A673 (cell line): ENCODE measurements around the gene KIF26B.

Experiments
- EZH2 ChIP-seq: fragments of 200-600 bp; sonication (generic); IDR thresholded peaks from 2 replicates; pipeline ENCODE4 v1.6.1; 2017; ENCODE audit warnings: borderline replicate concordance, low read depth, mild to moderate bottlenecking, mixed read lengths, antibody characterized with exemption, low read length; ENCODE audit not compliant: poor library complexity, severe bottlenecking
- TF ChIP-seq, protein P1 (sequence below): fragments of 300-800, 200-600 bp; sonication (generic); conservative IDR thresholded peaks from 2 replicates; pipeline ENCODE4 v1.5.1; 2017; ENCODE audit warnings: low read depth, mild to moderate bottlenecking, antibody characterized with exemption, low read length, moderate library complexity, mixed read lengths

DNA sequence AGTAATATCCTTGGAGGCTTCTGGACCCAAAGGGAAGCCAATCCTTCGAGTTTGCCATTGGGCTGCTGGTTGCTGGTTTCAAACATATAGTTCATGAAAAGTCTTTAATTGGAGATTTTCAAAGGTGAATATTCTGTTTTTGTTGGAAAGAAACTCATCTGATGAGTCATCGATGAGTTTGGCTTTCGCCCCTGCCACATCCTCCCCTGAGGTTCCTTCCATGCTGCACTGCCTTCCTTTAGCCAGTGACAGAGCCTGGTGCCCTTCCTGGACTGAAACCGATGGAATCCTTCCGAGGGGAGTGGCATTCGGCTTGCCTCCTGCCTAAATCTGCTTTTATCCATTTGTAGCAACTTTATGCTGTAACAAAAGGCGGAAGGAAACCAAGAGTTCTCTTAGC is 550.0 kb downstream of the KIF26B start:
- TF ChIP-seq, protein P1, sequence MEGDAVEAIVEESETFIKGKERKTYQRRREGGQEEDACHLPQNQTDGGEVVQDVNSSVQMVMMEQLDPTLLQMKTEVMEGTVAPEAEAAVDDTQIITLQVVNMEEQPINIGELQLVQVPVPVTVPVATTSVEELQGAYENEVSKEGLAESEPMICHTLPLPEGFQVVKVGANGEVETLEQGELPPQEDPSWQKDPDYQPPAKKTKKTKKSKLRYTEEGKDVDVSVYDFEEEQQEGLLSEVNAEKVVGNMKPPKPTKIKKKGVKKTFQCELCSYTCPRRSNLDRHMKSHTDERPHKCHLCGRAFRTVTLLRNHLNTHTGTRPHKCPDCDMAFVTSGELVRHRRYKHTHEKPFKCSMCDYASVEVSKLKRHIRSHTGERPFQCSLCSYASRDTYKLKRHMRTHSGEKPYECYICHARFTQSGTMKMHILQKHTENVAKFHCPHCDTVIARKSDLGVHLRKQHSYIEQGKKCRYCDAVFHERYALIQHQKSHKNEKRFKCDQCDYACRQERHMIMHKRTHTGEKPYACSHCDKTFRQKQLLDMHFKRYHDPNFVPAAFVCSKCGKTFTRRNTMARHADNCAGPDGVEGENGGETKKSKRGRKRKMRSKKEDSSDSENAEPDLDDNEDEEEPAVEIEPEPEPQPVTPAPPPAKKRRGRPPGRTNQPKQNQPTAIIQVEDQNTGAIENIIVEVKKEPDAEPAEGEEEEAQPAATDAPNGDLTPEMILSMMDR: no peak
- no peak for TF ChIP-seq EZH2
